ENCODE measurements around the gene DYNC1H1. TPM values are rescaled to one million over a fixed set of nuclear protein-coding genes. Genes with fewer than 3 reads are reported as not detected.
A peak's percentile ranks its signal among the peaks of the same experiment; 100 is the strongest.

Gene DYNC1H1
- total RNA-seq, 1 donor from 2014 or later, result 499 TPM

GRCh38 chr14:101944451-101944850 is 19.9 kb upstream of the DYNC1H1 start:
- Histone ChIP-seq H3K27me3 (no peaks in the 10 kb centered on the region), H3K4me3 (no peak overlapping the region), H3K27ac (no peak overlapping the region), H3K4me1 (peaks cover 17% of the 10 kb centered on the region), H3K36me3 (no peaks in the 10 kb centered on the region), H3K9me3 (no peaks in the 10 kb centered on the region)
- intact Hi-C loops (cut with DNase I), result no loop called here
- no peak for DNase-seq (ENCODE audit: extremely low spot score in 2 of 2)
- TF ChIP-seq POLR2AphosphoS5 (IDR thresholded peaks at IDR 0.05; ENCODE audit: insufficient read depth in 1 of 2, low read depth in 1 of 2) (no peak), CTCF (IDR thresholded peaks at IDR 0.05) (no peak), POLR2A (IDR thresholded peaks at IDR 0.05) (no peak)

DNA sequence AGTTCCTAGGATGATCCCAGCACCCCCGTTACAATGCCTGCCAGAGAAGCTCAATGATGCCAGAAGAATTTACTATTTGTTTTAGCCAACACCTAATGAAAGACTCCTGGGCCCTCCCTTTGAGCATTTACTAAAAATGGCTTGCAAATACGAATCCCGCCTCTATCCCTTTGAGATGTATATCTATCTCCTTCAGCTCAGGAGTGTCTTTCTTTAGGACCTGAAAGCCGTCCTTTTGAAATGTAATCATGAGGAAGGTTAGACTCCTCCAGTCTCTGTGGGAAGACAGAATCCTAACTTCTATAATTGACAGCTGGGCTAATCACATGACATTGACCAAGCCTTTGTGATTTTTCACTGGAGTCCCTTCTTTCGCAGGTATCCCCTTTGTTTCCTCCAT is 19.2 kb upstream of the DYNC1H1 start:
- Histone ChIP-seq H3K36me3 (no peaks in the 10 kb centered on the region), H3K4me1 (peaks cover 22% of the 10 kb centered on the region), H3K4me3 (no peak overlapping the region), H3K9me3 (no peaks in the 10 kb centered on the region), H3K27ac (no peak overlapping the region), H3K27me3 (no peaks in the 10 kb centered on the region)
- intact Hi-C loops (cut with DNase I), result no loop called here
- DNase-seq (ENCODE audit: extremely low spot score in 2 of 2), result no peak
- TF ChIP-seq CTCF (IDR thresholded peaks at IDR 0.05), result no peak
- no peak for TF ChIP-seq POLR2AphosphoS5 (IDR thresholded peaks at IDR 0.05; ENCODE audit: insufficient read depth in 1 of 2, low read depth in 1 of 2)
- TF ChIP-seq POLR2A (IDR thresholded peaks at IDR 0.05), result no peak

GRCh38 chr14:101947577-101947903 is 16.8 kb upstream of the DYNC1H1 start:
- no peaks in the 10 kb centered on the region for H3K27me3 ChIP-seq
- H3K4me3 ChIP-seq, result peak overlapping the region; percentile 76 to 79
- H3K27ac ChIP-seq, result peak overlapping the region; percentile 98
- DNase-seq (ENCODE audit: extremely low spot score in 2 of 2), result no peak
- H3K4me1 ChIP-seq, result peaks cover 25% of the 10 kb centered on the region
- no peaks in the 10 kb centered on the region for H3K9me3 ChIP-seq
- no peaks in the 10 kb centered on the region for H3K36me3 ChIP-seq
- intact Hi-C loops (cut with DNase I), result no loop called here
- TF ChIP-seq POLR2AphosphoS5 (IDR thresholded peaks at IDR 0.05; ENCODE audit: insufficient read depth in 1 of 2, low read depth in 1 of 2) (no peak), CTCF (IDR thresholded peaks at IDR 0.05) (no peak), POLR2A (IDR thresholded peaks at IDR 0.05) (no peak)

GRCh38 chr14:101947904-101948665 is 16.3 kb upstream of the DYNC1H1 start:
- peaks cover 25% of the 10 kb centered on the region for H3K4me1 ChIP-seq
- TF ChIP-seq POLR2A (IDR thresholded peaks at IDR 0.05), result peak in 1 of 2 donors; percentile 91
- peak; percentile 99 for TF ChIP-seq POLR2AphosphoS5 (IDR thresholded peaks at IDR 0.05; ENCODE audit: insufficient read depth in 1 of 2, low read depth in 1 of 2)
- no peak for TF ChIP-seq CTCF (IDR thresholded peaks at IDR 0.05)
- H3K9me3 ChIP-seq, result no peaks in the 10 kb centered on the region
- peak overlapping the region; percentile 98 for H3K27ac ChIP-seq
- peak; percentile 100 for DNase-seq (ENCODE audit: extremely low spot score in 2 of 2)
- intact Hi-C loops (cut with DNase I), result no loop called here
- no peaks in the 10 kb centered on the region for H3K36me3 ChIP-seq
- H3K4me3 ChIP-seq, result peak overlapping the region; percentile 76 to 79
- H3K27me3 ChIP-seq, result no peaks in the 10 kb centered on the region

GRCh38 chr14:101948666-101949216 is 15.6 kb upstream of the DYNC1H1 start:
- Histone ChIP-seq H3K27me3 (no peaks in the 10 kb centered on the region), H3K4me1 (peaks cover 25% of the 10 kb centered on the region), H3K4me3 (peak overlapping the region; percentile 76 to 79), H3K27ac (peak overlapping the region; percentile 98), H3K36me3 (no peaks in the 10 kb centered on the region), H3K9me3 (no peaks in the 10 kb centered on the region)
- TF ChIP-seq POLR2AphosphoS5 (IDR thresholded peaks at IDR 0.05; ENCODE audit: insufficient read depth in 1 of 2, low read depth in 1 of 2), result no peak
- TF ChIP-seq POLR2A (IDR thresholded peaks at IDR 0.05), result no peak
- no peak for TF ChIP-seq CTCF (IDR thresholded peaks at IDR 0.05)
- intact Hi-C loops (cut with DNase I), result no loop called here
- DNase-seq (ENCODE audit: extremely low spot score in 2 of 2), result no peak
